SK-N-SH treated with all-trans-retinoic acid at 6 μM for 48 hours (cell line): Measurements from ENCODE around the gene NKX1-2.

ENCODE experiments used
- ATAC-seq: fragments of 200-7000 bp; cut with Tn5 transposase; 3 replicates; pipeline ENCODE4 v1.9.1; 2020; ENCODE audit warnings: mild to moderate bottlenecking, moderate library complexity
- ARNTL ChIP-seq: fragments of 450-650 bp; formaldehyde crosslinking; IDR thresholded peaks from 2 replicates; pipeline ENCODE4 v1.5.0; 2020; ENCODE audit warnings: low read depth, mild to moderate bottlenecking, moderate library complexity, borderline replicate concordance
- BACH2 ChIP-seq: fragments of 250-450 bp; sonication (Bioruptor Pico); IDR thresholded peaks from 2 replicates; pipeline ENCODE4 v1.9.0; 2021; ENCODE audit warnings: mild to moderate bottlenecking, borderline replicate concordance
- CSDC2 ChIP-seq: fragments of 250-450 bp; sonication (Bioruptor Pico); IDR thresholded peaks from 2 replicates; pipeline ENCODE4 v1.5.0; 2020; ENCODE audit warnings: mild to moderate bottlenecking, moderate library complexity
- CSRNP3 ChIP-seq: fragments of 250-450 bp; sonication (Bioruptor Pico); IDR thresholded peaks from 2 replicates; pipeline ENCODE4 v1.5.1; 2021; ENCODE audit warnings: mild to moderate bottlenecking, moderate library complexity
- GLIS3 ChIP-seq: fragments of 250-450 bp; sonication (Bioruptor Pico); IDR thresholded peaks from 2 replicates; pipeline ENCODE4 v1.5.0; 2020; ENCODE audit warnings: mild to moderate bottlenecking, moderate library complexity
- OSR1 ChIP-seq: fragments of 250-450 bp; sonication (Bioruptor Pico); IDR thresholded peaks from 2 replicates; pipeline ENCODE4 v1.8.0; 2022; ENCODE audit warnings: moderate library complexity, mild to moderate bottlenecking, inconsistent platforms
- POU6F1 ChIP-seq: fragments of 250-450 bp; sonication (Bioruptor Pico); IDR thresholded peaks from 2 replicates; pipeline ENCODE4 v1.8.0; 2021; ENCODE audit warnings: low read depth, mild to moderate bottlenecking, moderate library complexity, borderline replicate concordance
- PPARA ChIP-seq: fragments of 250-450 bp; sonication (Bioruptor Pico); IDR thresholded peaks from 2 replicates; pipeline ENCODE4 v1.5.0; 2020; ENCODE audit warnings: mild to moderate bottlenecking, borderline replicate concordance
- RARB ChIP-seq: fragments of 250-450 bp; sonication (Bioruptor Pico); IDR thresholded peaks from 2 replicates; pipeline ENCODE4 v1.8.0; 2021; ENCODE audit warnings: mild to moderate bottlenecking, moderate library complexity
- SNAI2 ChIP-seq: fragments of 250-450 bp; sonication (Bioruptor Pico); IDR thresholded peaks from 2 replicates; pipeline ENCODE4 v1.5.0; 2020; ENCODE audit warnings: mild to moderate bottlenecking, moderate library complexity
- TCF4 ChIP-seq: fragments of 250-450 bp; sonication (Bioruptor Pico); IDR thresholded peaks from 2 replicates; pipeline ENCODE4 v1.8.0; 2021; ENCODE audit warnings: mild to moderate bottlenecking, moderate library complexity, borderline replicate concordance
- TOX ChIP-seq: fragments of 250-450 bp; sonication (Bioruptor Pico); IDR thresholded peaks from 2 replicates; pipeline ENCODE4 v1.8.0; 2021; ENCODE audit warnings: mild to moderate bottlenecking, moderate library complexity, borderline replicate concordance
- TSHZ2 ChIP-seq: fragments of 250-450 bp; sonication (Bioruptor Pico); IDR thresholded peaks from 2 replicates; pipeline ENCODE4 v1.5.0; 2020; ENCODE audit warnings: mild to moderate bottlenecking, moderate library complexity
- ZC3H10 ChIP-seq: fragments of 250-450 bp; sonication (Bioruptor Pico); IDR thresholded peaks from 2 replicates; pipeline ENCODE4 v1.5.1; 2021; ENCODE audit warnings: mild to moderate bottlenecking, moderate library complexity
- ZFP3 ChIP-seq: fragments of 250-450 bp; sonication (Bioruptor Pico); IDR thresholded peaks from 2 replicates; pipeline ENCODE4 v1.5.0; 2020; ENCODE audit warnings: mild to moderate bottlenecking, moderate library complexity
- ZFP30 ChIP-seq: fragments of 450-650 bp; formaldehyde crosslinking; IDR thresholded peaks from 2 replicates; pipeline ENCODE4 v1.5.0; 2022; ENCODE audit warnings: mild to moderate bottlenecking, moderate library complexity
- ZNF565 ChIP-seq: fragments of 450-650 bp; formaldehyde crosslinking; conservative IDR thresholded peaks from 2 replicates; pipeline ENCODE4 v1.5.0; 2020; ENCODE audit warnings: low read depth, mild to moderate bottlenecking, moderate library complexity
- ZNF70 ChIP-seq: fragments of 450-650 bp; formaldehyde crosslinking; IDR thresholded peaks from 2 replicates; pipeline ENCODE4 v1.5.0; 2020; ENCODE audit warnings: mild to moderate bottlenecking, moderate library complexity
- ZNF8 ChIP-seq: fragments of 450-650 bp; formaldehyde crosslinking; IDR thresholded peaks from 2 replicates; pipeline ENCODE4 v1.5.0; 2020; ENCODE audit warnings: mild to moderate bottlenecking, moderate library complexity
- TF ChIP-seq, protein P1 (sequence below): fragments of 250-450 bp; sonication (Bioruptor Pico); IDR thresholded peaks from 2 replicates; pipeline ENCODE4 v1.8.0; 2020; ENCODE audit warnings: mild to moderate bottlenecking, moderate library complexity, borderline replicate concordance
- TF ChIP-seq, protein P2 (sequence below): fragments of 250-450 bp; sonication (Bioruptor Pico); IDR thresholded peaks from 2 replicates; pipeline ENCODE4 v1.5.1; 2020; ENCODE audit warnings: low read depth, mild to moderate bottlenecking, moderate library complexity

Gene NKX1-2

DNA sequence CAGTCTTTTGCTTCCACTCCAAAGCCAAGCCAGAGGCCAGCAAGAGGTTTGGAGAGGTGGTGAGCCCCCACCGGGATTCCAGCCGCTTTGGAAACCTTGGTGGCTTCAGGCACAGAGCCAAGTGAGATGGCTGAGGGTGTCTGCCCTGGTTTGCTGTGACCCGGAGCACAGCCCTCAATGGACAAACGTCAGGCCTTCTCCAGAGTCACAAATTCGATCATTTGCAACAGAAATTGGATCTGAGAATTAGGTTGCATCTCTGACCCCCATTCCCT is 885 bp upstream of the NKX1-2 start:
- TF ChIP-seq ARNTL (CRISPR knock-in tag) (no peak), PPARA (CRISPR knock-in tag) (no peak), ZFP3 (CRISPR knock-in tag) (no peak), CSDC2 (no peak), TCF4 (CRISPR knock-in tag) (no peak), RARB (CRISPR knock-in tag) (no peak), ZNF70 (CRISPR knock-in tag) (no peak), POU6F1 (CRISPR knock-in tag) (no peak), OSR1 (CRISPR knock-in tag) (no peak), ZFP30 (no peak)
- TF ChIP-seq, protein P1, sequence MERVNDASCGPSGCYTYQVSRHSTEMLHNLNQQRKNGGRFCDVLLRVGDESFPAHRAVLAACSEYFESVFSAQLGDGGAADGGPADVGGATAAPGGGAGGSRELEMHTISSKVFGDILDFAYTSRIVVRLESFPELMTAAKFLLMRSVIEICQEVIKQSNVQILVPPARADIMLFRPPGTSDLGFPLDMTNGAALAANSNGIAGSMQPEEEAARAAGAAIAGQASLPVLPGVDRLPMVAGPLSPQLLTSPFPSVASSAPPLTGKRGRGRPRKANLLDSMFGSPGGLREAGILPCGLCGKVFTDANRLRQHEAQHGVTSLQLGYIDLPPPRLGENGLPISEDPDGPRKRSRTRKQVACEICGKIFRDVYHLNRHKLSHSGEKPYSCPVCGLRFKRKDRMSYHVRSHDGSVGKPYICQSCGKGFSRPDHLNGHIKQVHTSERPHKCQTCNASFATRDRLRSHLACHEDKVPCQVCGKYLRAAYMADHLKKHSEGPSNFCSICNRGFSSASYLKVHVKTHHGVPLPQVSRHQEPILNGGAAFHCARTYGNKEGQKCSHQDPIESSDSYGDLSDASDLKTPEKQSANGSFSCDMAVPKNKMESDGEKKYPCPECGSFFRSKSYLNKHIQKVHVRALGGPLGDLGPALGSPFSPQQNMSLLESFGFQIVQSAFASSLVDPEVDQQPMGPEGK (CRISPR knock-in tag), result no peak
- ATAC-seq, result no peak

GRCh38 chr10:124449170-124450011 is 444 bp downstream of the NKX1-2 start:
- ATAC-seq, result peak; percentile 36
- no peak for TF ChIP-seq TCF4 (CRISPR knock-in tag)
- TF ChIP-seq RARB (CRISPR knock-in tag), result no peak
- no peak for TF ChIP-seq GLIS3 (CRISPR knock-in tag)
- no peak for TF ChIP-seq CSRNP3 (CRISPR knock-in tag)
- TF ChIP-seq TOX (CRISPR knock-in tag), result no peak
- TF ChIP-seq, protein P1 (CRISPR knock-in tag), result no peak
- TF ChIP-seq POU6F1 (CRISPR knock-in tag), result no peak
- no peak for TF ChIP-seq ZNF565
- no peak for TF ChIP-seq ZC3H10 (CRISPR knock-in tag)
- TF ChIP-seq, protein P2, sequence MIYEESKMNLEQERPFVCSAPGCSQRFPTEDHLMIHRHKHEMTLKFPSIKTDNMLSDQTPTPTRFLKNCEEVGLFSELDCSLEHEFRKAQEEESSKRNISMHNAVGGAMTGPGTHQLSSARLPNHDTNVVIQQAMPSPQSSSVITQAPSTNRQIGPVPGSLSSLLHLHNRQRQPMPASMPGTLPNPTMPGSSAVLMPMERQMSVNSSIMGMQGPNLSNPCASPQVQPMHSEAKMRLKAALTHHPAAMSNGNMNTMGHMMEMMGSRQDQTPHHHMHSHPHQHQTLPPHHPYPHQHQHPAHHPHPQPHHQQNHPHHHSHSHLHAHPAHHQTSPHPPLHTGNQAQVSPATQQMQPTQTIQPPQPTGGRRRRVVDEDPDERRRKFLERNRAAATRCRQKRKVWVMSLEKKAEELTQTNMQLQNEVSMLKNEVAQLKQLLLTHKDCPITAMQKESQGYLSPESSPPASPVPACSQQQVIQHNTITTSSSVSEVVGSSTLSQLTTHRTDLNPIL, result no peak
- TF ChIP-seq OSR1 (CRISPR knock-in tag), result no peak
- TF ChIP-seq ZNF8 (CRISPR knock-in tag), result no peak
- no peak for TF ChIP-seq TSHZ2 (CRISPR knock-in tag)
- no peak for TF ChIP-seq SNAI2 (CRISPR knock-in tag)
- TF ChIP-seq ARNTL (CRISPR knock-in tag), result no peak
- TF ChIP-seq ZNF70 (CRISPR knock-in tag), result no peak
- TF ChIP-seq ZFP30, result no peak
- no peak for TF ChIP-seq PPARA (CRISPR knock-in tag)
- TF ChIP-seq CSDC2, result no peak
- no peak for TF ChIP-seq BACH2 (CRISPR knock-in tag)
